Renal cortical epithelial cell (primary cell): Measurements from ENCODE around the gene HCFC1R1. TPM values are rescaled to one million over a fixed set of nuclear protein-coding genes. Genes with fewer than 3 reads are reported as not detected.

Experiments
- DNase-seq: peaks from one replicate; pipeline ENCODE4 v3.0.0-alpha.2; 2011; ENCODE audit warnings: low read depth
- total RNA-seq: library from RNA; depleted of rRNA; stranded (reverse); fragments of >200 nt; gene quantifications from 2 replicates; pipeline ENCODE4 v1.2.3, GENCODE V29; 2014

HCFC1R1 gene
- total RNA-seq, 1 donor from 2014 or later = 8.5 TPM

DNA sequence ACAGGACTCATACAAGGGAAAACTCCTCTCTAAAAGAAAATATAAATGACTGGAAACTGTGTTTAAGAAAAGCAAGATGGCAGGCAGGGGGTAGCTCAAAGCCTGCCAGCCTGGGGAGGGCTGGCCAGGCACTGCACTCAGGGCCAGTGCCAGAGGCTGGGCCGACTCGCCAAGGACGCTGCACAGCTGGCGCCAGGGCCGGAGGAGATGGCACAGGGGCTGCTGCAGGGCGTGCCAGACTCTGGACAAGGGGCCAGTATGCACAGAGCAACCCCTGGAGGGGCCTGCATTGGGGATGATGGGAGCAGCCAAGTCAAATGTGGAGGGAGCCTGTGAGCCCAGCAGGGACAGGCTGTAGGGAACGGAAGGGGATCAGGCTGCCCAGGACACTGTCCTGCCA, 47.5 kb downstream of the HCFC1R1 start:
- no peak for DNase-seq

DNA sequence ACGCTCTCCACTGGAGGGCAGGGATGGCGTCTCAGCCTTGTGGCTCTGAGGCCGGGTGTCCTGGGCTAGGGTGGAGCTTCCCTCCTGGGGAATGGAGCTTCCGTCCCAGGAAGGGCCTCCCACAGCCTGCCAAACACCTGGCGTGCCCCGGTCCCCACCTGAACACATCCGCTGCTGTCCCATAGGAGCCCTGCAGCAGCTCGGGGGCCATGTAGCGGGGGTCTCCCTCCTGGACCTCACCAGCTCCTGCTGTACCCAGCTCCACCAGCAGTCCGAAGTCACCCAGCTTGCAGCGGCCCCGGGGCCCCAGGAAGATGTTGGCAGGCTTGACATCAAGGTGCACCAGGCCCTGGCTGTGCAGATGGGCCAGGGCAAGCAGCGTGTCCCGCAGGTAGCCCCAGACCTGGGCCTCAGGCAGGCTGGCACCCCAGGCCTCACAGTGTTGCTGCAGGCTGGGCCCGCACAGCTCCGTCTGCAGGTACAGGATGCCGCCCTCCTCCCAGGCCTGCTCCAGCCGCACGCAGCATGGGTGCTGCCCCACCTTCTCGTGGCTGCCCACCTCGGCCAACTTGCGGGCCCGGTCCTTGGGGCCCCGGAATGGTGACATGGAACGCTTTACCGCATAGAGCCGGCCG, 48.5 kb downstream of the HCFC1R1 start:
- DNase-seq = no peak

DNA sequence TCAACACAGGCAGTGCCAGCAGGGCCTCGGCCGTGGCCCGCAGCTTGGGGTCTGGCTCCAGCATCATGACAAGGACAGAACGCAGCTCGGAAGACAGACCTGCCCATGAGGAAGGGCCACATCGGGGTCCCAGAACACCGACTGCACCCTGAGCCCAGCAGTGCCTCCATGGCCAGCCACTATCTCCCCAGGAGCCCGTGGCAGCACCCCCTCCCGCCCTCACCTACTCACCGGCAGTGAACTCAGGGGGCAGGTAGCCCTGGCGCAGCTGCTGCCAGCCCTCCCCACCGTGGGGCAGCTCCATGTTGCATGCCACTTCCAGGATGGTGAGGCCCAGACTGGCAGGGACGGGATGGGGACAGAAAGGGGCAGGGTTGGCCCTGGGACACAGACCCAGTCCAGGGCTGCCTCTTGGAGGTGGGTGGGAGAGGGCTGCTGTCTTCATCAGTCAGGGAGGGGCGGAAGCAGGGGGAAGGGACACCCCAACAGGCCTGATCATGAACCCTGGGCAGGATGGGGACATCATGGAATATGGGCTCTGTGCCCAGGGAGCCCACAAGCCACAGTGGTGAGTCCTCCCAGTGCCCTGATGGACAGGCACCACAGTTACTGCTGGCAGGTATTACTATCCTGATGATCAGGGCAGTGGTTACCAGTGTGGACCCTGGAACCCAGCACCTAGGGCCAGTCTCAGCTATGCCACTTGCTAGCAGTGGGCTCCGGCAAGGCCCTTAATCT, 49.3 kb downstream of the HCFC1R1 start:
- DNase-seq = no peak

DNA sequence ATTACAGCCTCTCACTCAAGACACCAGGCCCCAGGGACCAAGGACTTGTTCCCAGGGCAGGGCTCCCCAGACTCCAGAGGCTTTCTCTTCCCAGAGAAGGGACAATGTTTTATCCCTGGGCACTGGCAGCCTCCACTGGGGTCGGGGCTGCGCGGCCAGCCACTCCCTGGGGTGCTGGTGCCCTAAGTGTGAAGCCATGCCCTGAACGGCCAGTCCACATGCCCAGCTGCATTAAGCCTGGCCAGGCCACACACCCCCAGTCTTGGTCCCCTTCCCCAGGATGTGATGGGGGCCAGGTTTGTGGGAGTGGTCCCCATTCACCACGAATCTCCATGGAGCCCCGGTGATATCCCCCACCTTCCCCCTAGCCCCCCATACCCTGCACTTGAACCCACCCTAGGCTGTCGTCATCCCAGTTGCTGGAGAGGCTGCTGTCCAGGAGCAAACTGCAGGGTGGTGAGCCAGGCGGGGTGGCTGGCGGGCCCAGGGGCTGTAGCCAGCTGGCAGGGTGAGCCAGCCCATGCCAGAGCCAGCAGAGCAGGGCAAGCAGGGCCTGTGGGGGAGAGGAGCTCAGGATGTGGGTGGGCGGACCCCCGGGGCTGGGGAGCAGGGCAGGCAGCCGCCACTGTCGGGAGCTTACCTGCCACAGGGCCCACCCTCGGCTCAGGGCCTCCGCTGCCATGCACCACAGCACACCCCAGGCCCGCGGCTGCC, 50.0 kb downstream of the HCFC1R1 start:
- no peak for DNase-seq

DNA sequence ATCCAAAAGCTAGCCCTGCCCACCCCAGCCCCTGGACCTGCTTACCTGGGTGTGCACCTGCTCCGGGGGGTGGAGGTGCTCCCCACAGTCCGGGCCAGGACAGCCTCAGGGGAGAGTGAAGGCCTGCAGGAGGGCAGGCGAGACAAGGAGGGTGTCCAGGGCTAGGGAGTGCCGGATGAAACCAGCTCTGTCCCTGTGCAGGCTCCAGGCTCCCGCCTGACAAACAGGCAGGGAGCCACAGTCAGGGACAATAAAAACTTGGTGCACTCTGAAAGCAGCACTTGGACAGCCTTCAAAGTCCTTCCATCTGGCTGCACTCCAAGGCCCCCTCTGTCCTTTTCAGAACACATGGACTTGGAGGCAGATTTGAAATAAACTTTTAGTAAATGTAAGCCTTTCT, 50.6 kb downstream of the HCFC1R1 start:
- no peak for DNase-seq

Other genes starting within 250 kb of the HCFC1R1 start
- gene ELOB, start 246.7 kb downstream of the HCFC1R1 start, total RNA-seq = 239 and 444 TPM in 2 replicates
- not detected in 2 replicates for gene PRSS33, start 236.4 kb downstream of the HCFC1R1 start, total RNA-seq
- gene PRSS41, start 225.5 kb downstream of the HCFC1R1 start, total RNA-seq = not detected in 2 replicates
- 1.2 and 3.1 TPM in 2 replicates for gene PRSS21, start 206.7 kb downstream of the HCFC1R1 start, total RNA-seq
- 0.25 and 1.2 TPM in 2 replicates for gene ZG16B, start 193.6 kb downstream of the HCFC1R1 start, total RNA-seq
- gene PRSS22, start 165.8 kb downstream of the HCFC1R1 start, total RNA-seq = 1.8 and 5.4 TPM in 2 replicates
- 39.4 and 39.9 TPM in 2 replicates for gene FLYWCH2, start 140.7 kb downstream of the HCFC1R1 start, total RNA-seq
- gene FLYWCH1, start 112.0 kb downstream of the HCFC1R1 start, total RNA-seq = 35.3 and 42.9 TPM in 2 replicates
- gene KREMEN2, start 59.7 kb downstream of the HCFC1R1 start, total RNA-seq = 0.50 and 1.9 TPM in 2 replicates
- 2.3 and 17.5 TPM in 2 replicates for gene PAQR4, start 54.6 kb downstream of the HCFC1R1 start, total RNA-seq
- gene PKMYT1, start 43.5 kb downstream of the HCFC1R1 start, total RNA-seq = 0.55 and 4.5 TPM in 2 replicates
- gene CLDN9, start 11.0 kb downstream of the HCFC1R1 start, total RNA-seq = 0.20 and 0.35 TPM in 2 replicates
- gene CLDN6, start 5.8 kb downstream of the HCFC1R1 start, total RNA-seq = 0.70 and 26.6 TPM in 2 replicates
- 196 and 480 TPM in 2 replicates for gene TNFRSF12A, start 3.6 kb downstream of the HCFC1R1 start, total RNA-seq
- 13.5 and 13.7 TPM in 2 replicates for gene THOC6, start 93 bp upstream of the HCFC1R1 start, total RNA-seq
- 0.30 and 8.3 TPM in 2 replicates for gene BICDL2, start 13.0 kb upstream of the HCFC1R1 start, total RNA-seq
- gene MMP25, start 22.6 kb upstream of the HCFC1R1 start, total RNA-seq = under 0.01 and 0.10 TPM in 2 replicates
- 261 and 520 TPM in 2 replicates for gene IL32, start 41.7 kb upstream of the HCFC1R1 start, total RNA-seq
- not detected in 2 replicates for gene ZSCAN10, start 75.4 kb upstream of the HCFC1R1 start, total RNA-seq
- gene ZNF205, start 88.6 kb upstream of the HCFC1R1 start, total RNA-seq = 15.2 and 20.5 TPM in 2 replicates
- 6.1 and 19.3 TPM in 2 replicates for gene ZNF213, start 111.1 kb upstream of the HCFC1R1 start, total RNA-seq
- gene OR1F1, start 164.3 kb upstream of the HCFC1R1 start, total RNA-seq = not detected in 2 replicates
- 13.4 and 13.7 TPM in 2 replicates for gene ZNF200, start 211.2 kb upstream of the HCFC1R1 start, total RNA-seq
- 0.10 TPM in 1 of 2 replicates, not detected in the other for gene MEFV, start 232.7 kb upstream of the HCFC1R1 start, total RNA-seq